Stimulated activated CD4-positive, alpha-beta T cell treated with anti-CD3 and anti-CD28 coated beads, Interleukin-12 subunit alpha, Interleukin-12 subunit beta, amount 100 ng/mL, for 24 hours (primary cell): ENCODE results near the gene DFFB.

Source experiments
- DNase-seq, 2 experiments: peaks; one replicate each; pipeline ENCODE4 v3.0.0-alpha.2; 2020; ENCODE audit warnings: low read depth in 2 of 2

DFFB gene

DNA sequence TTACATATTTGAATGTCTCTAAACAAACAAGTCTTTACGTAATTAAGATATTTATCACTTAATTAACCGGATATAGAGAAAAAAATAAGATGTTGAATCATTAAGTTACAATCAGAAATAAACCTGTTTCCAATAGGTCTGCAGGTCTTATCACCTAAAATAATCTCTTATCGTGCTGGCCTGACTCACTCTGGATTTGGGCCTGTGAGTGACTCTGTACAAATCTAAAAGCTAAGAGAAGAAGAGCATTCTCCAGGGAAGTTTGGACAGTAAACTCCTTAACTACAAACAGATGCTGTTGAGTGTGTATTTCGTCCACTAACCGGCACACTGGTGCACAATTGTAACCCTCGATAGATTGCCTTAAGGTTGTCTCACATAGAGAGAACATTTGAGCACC lies 25.6 kb upstream of the DFFB start:
- DNase-seq, result no peak

DNA sequence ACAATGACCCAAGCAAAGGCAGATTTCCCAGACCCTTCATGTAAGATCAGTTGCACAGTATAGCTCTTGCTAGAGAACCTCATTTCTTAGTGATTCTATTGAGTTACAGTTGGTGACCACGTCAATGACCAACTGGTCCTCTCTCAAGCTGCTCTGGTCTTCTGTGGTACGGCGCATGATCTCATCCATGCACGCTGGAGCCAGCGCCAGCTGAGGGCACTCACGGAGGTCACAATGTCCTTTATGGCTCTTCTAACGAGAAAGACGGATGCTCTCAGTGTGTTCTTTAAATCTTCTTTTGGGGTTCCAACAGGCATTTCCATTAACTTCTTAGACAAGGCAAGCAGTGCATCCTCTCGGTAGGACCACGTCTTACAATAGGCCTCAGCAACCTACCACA lies 22.6 kb upstream of the DFFB start:
- DNase-seq, result no peak

DNA sequence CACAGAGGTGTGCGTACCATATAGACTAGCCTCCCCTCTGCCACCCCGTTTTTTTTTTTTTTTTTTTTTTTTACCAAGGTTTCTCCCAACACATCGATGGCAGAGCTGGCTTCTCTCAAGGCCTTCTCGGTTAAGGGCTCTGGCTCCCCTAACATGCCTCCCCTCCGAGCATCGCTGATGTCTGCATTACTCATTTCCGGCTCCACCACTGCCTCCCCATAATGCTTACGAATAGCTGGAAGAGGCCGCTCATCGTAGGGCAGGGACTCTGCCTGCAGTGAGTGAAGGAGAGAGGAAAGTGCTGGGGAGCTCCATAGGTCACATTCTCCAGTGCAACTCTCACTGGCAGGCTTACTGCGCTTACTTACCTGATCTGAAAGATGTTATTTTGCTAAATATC lies 20.9 kb upstream of the DFFB start:
- DNase-seq, result no peak

DNA sequence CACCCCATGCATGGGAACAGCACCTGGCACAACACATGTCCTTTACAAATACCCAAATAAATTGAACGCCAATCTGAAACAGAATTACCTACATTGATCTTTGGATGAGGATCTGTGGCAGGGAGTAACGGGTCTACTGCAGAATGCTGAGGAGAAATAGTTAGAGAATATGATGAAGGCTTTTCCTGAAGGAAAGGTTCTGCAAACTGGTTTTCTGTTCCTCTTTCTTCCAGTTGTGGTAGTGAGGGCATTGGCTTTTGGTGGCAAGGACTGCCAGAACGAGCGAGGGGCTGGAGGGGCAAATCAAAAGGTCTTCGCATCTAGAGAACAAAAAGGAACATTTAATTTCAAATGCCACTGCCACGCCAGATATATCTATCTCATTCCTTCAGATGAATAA lies 20.1 kb upstream of the DFFB start:
- DNase-seq, result no peak

DNA sequence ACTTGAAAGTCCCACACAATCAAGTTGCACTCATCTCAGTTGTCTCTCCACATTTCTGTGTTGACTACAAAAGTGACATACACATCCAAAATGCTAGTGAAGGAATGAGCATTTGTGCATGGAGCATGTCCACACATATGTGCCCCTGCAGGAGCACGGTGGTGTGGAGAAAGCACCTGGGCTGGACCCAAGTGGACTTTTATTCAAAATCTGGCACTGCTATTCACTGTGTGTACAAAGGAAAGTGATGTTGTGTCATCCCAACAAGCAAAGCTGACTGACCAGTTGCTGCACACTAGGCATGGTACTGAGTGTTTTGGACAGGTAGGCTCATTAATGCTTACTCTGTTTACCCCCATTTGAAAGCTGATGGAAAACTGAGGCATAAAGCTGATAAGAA lies 19.6 kb upstream of the DFFB start:
- no peak for DNase-seq

DNA sequence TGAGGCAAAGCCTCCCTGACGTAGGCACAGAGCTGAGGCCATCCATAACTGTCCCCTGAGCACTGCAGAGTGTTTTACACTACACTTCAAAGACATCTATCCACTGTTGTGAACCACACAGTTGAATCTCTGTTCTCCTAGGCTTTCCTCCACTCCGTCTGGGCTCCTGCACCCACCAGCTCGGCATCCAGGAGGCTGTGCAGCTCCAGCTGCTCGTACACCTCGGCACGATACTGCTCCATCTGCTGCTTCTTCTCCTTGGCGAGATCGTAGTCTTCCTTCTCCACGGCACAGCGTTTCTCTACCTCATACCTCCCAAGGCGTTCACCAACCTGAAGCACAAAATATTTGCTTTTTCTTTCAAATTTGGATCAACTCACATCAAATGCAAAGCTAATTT lies 18.5 kb upstream of the DFFB start:
- DNase-seq, result no peak

DNA sequence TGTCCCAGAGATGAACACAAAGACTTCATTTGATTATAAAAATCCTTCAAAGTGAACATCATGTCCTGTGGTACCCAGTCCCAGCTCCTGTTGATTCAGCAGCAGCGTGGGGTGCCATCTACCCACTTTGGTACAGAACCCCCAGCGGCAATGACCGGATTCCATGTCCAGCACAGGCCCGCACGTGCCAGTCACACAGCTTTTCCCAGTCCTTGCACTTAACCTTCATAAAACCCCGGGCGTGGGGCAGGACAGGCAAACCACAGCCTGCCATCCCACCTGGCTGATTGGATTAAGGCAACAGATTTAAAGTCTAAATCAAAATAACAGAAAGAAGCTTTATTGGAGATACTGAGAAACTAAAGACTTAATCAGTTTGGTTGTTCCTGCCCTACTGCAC lies 15.8 kb upstream of the DFFB start:
- no peak for DNase-seq

DNA sequence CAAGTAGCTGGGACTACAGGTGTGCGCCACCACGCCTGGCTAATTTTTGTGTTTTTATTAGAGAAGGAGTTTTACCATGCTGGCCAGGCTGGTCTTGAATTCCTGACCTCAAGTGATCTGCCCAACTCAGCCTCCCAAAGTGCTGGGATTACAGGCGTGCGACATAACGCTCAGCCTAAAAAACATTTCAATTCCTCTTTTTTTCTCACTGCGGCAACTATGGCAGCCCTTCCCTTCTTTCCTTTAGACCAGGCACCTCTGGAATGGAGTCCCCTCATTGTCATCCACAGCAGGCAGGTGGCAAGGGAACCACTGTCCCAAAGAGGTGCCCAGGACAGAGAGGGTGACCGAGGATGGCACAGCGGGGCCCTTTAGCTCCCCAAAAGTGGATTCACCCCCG lies 14.4 kb upstream of the DFFB start:
- no peak for DNase-seq

DNA sequence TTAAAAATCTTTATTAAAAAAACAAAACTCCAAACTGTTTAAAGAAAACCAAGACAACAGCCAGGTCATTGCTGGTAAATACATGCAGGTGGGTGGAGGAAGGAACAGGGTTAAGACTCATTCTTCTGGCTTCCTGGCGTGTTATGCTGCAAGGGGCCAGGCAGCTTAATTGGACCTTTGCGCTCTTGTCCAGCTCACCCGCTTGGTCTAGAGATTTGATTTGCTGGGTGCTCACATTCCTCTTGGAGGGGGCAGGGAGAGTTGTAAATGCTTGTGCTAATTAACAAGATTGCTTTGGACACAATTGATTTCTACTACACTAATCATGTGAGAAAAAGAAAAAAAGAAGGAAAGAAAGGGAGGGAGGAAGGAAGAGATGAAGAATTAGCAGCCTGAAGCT lies 10.7 kb upstream of the DFFB start:
- DNase-seq, result no peak

DNA sequence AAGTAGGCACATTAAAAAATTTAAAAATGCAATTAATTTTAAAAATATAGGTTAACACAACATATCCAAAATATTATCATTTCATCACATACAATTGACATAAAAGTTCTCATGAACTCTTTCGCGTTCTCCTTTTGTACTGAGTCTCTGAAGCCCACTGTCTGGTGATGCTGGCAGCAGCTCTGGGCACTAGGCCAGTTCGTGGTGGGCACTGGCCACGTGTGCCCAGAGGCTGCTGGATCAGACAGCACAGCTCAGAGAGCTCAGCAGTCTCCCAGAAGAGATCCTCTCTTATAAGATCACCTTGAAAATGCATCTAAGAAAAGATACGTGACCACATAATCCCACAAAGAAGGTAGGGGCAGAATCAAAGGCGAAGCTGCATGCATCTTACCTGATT lies 10.2 kb upstream of the DFFB start:
- no peak for DNase-seq

DNA sequence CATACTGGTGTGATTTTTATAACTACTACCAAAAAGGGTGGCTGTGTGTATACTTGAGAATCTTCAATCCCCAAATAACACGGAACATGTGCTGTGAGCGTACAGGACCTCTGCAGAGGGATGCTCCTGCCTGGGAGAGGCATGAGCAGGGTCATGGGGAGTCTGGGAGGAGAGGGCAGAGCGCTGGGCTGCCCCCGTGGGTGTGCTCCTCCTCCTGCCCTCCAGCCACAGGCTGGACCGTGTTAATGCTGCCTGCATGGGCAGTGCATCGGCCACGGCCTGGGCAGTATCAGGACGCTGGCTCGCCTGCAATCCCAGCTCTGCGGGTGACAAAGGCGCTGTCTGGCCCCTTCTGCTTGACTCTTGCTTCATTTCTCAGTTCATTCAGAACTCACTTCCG lies 6.4 kb upstream of the DFFB start:
- DNase-seq, result no peak

DNA sequence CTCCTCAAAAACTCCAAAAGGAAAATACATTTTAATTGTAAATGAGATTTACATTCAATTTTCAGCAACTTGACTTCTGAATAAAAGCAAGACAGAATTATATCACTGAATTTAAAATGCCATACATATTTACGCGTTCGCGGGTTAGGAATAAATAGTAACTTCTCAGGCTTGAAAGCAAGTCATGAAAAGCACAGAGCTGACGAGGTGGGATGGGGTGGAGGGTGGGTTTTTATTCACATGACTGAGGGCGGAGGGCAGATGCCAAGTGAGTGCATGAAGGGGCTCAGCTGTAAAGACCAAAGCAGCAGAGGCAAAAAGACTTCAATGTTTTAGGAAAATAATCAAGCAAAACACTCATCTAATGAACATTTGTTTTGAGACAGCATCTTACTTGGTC lies 6.0 kb upstream of the DFFB start:
- no peak for DNase-seq

DNA sequence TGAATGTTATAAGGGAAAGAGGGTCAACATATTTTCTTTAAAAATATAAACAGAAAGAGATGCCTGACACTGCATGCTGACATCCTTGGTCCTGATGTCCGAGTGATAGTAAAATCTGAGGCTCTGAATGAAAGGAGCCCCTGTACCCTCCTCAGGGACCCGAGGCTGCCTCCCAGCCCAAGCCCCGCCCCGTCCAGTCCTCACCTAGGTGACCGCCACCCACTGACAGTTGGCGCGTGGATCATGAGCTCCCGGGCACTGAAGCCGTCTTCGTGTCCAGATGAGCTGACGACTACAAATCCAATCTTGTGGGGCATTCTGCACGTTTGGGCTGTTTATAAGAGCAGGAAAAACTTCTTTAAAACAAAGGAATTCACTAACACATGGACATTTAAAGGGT lies 5.2 kb upstream of the DFFB start:
- DNase-seq, result no peak

DNA sequence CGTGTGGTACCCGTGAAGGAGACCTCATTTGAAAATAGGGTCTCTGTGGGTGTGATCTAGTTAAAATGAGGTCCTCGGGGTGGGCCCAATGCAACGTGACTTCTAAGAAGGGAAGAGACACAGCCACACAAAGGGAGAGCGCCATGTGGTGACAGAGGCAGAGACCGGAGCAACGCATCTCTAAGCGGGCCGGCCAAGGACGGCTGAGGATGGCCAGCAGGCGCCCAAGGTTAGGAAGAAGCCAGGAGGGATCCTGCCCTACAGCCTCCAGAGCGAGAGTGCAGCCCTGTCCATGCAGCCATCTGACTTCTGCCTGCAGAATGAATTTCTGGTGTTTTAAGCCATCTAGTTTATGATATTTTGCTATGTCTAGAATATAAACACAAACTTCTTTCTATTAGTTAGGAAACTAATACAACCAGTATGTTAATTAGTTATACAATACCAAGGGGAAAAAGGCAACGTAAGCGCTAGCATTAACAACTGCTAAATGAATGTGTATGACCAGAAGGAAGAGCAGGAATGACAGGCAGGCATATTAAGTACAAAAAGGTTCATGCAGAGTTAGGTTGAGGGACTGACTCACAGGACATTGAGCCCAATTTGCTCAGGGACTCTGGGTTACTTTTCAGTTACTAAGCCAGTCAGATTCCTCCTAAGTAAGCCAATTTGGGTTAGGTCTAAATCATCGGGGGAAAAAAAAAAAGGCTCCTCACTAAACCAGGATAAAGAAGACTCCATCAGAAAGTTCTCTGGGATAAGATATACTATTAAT lies 4.4 kb upstream of the DFFB start:
- DNase-seq, result no peak

DNA sequence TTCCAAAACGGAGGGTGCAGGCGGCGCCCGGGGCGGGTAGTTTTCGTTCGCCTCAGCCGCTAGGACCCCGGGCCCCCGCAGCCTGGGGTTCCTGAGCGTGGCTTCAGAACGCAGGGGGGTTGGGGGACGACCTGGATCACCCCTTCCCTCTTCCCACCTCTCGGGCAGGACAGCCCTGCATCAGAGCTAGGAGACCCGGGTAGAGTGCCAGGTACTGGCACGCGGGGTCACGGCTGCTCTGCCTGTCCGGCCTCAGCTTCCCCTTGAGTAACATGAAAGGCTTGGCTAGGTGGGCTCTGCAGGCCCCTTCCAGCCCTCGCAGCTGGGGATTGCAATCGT lies 484 bp downstream of the DFFB start:
- no peak for DNase-seq

DNA sequence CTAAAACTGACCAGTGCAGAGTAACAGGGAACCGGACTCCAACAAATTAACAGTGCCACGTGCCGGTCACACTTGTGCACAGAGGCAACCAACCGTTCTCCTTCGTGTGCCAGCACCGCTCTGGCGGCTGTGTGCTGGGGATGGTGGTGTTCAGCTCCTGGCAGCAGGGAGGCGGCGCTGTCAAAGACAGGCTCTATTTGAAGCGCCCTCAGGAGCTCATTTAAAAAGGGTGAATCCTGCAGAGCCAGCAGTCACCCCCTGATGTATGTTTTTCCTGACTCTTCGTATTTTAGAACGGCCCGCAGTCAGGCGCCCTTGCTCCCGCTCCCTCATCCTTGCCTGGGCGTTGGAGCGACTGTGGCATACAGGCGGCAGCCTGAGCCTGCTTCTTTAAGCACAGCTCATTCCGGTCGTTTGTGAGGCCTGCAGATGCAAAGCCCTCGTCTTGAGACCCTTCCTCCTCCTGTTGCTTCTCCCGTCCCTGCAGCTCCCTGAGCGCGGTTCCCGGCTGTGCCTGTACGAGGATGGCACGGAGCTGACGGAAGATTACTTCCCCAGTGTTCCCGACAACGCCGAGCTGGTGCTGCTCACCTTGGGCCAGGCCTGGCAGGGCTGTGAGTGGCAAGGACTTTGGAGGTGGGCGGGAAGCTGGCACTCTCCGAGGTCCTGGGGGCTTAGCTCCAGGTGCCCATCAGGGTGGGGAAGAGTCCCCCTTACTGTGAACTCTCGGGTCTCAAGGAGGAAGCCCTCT lies 1.1 kb downstream of the DFFB start:
- DNase-seq, result no peak

DNA sequence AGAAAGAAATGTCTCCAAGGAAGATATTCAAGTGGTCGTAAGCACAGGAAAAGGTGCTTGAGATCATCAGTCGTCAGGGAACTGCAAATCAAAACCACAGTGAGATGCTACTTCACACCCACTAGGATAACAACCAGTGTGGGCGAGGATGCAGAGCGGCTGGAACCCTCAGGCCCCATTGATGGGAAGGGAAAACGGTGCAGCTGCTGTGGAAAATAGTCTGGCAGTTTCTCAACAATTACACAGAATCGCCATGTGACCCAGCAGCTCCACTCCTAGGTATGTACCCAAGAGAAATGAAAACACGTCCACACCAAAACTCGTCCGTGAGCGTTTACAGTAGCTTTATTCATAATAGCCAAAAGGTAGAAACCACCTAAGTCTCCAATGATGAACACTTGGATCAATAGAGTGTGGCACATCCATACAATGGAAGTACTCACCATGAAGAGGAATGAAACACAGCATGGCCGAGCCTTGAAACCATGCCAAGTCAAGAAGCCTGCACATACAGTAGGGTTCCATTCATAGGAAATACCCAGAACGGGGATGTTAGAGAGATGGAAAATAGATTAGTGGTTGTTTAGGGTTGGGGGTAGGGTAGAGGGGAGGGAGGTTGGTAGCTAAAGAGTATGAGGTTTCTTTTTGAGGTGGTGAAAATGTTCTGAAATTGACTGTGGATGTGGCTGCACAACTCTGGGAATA lies 6.1 kb downstream of the DFFB start:
- DNase-seq, result no peak

DNA sequence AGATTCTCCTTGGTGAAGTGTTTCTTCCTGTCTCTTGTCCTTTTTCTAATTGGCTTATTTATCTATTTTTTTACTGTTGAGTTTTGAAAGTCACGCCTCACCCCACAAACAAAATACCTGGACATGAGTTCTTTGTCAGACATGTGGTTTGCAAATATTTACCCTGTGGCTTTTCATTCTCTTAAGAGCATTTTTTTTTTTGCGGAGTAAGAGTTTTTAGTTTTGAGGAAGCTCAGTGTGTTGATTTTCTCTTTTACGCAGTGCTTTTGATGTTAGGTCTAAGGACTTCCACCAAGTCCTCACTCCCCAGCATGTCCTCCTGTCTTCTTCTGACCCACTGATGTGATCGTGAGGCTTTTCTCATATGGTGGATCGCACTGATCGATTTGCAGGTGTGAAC lies 7.6 kb downstream of the DFFB start:
- no peak for DNase-seq

DNA sequence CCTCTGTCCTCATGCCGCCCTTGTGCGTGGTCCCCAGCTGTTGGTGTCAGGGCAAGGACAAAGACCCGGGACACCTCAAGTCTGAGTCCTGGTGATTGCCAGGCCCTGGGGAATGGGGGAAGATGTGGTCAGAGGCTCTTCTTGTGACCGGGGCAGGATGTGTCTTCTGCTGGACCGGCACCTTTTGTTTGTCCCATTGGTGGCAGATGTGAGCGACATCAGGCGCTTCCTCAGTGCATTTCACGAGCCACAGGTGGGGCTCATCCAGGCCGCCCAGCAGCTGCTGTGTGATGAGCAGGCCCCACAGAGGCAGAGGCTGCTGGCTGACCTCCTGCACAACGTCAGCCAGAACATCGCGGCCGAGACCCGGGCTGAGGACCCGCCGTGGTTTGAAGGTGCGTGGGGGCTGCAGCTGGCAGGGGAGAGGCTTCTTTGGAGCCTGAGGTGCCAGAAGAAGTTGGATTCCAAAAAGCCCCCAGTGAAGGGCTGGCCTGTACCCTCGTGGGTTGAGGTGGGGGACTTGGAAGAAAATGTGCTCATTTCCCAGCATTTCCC lies 8.4 kb downstream of the DFFB start:
- no peak for DNase-seq

DNA sequence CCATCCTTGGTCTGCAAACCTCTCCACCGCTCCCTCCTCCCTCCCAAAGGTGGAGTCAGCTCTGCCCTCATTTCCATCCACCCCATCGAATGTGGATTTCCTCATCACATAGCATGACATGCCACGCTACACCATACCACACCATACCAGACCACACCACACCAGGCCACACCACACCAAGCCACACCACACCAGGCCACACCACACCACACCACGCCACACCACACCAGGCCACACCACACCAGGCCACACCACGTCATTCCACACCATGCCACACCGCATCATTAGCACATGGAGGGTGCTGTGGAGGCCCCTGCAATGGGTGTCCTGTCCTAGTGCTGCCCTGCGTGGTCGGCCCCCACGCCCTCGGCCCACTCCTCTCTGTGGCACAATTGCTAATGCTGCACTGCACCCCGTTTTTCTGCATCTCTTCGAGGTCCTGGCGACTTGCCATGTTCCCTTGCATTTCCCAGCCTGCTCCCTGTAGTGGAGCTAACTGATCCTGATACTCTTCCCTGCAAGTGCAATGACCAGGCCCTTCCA lies 11.3 kb downstream of the DFFB start:
- DNase-seq, result no peak

DNA sequence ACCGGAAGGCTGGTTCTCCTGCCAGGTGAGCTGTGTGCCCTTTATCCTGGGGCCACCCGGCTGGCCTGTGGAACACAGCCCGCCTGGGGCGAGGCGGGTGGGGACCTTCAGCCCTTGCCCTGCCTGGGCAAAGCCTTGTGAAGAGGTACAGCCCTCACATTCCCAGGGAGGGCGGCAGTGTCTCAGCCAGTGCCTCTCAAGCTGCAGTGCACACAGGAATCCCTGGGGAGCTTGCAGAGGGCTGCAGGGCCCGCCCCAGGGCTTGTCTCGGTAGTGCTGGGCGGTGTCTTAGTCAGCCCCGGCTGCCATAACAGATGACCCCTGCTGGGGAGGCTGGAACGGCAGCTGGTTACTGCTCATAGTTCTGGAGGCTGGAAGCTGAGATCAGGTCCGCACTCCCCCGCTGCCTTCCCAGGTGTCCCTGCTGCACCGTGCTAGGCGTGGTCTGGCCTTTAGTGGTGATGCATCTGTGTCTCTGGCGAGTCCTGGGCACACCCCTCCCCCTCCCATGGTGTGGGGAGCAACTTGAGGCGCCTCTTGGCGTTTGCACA lies 12.6 kb downstream of the DFFB start:
- no peak for DNase-seq

DNA sequence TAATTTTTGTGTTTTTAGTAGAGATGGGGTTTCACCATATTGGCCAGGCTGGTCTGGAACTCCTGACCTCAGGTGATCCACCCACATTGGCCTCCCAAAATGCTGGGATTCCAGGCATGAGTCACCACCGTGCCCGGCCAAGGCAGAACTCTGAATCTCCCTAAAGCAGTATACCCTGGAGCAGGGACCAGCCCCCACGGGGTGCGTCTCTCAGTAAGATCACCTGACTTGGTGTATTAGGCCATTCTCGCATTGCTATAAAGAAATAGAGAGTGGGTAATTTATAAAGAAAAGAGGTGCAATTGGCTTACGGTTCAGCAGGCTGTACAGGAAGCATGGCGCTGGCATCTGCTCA lies 14.2 kb downstream of the DFFB start:
- DNase-seq, result no peak
